A549 (cell line): Measurements from ENCODE around the gene C3orf20. TPM values are rescaled to one million over a fixed set of nuclear protein-coding genes. Genes with fewer than 3 reads are reported as not detected.

Experiments
- ATAC-seq, 2 experiments: fragments of 200-7000 bp in 1 of 2; fragments of >200 bp in 1 of 2; cut with Nextera tagmentation in 1 of 2; cut with Tn5 transposase in 1 of 2; 3 replicates each; pipeline versions ENCODE4 v1.8.0 to v1.9.1; 2018 to 2020; ENCODE audit warnings: mild to moderate bottlenecking in 1 of 2, moderate library complexity in 1 of 2
- CTCF ChIA-PET: fragments of 300-600 bp; sonication (Branson Sonifier 250); formaldehyde crosslinking; extraction: SDS; loops from one replicate; lab custom pipeline; 2021; ENCODE audit warnings: antibody characterized with exemption, inconsistent platforms; lab: Yijun Ruan, JAX
- POLR2A ChIA-PET: fragments of 350-600 bp; formaldehyde crosslinking; extraction: SDS; loops from one replicate; lab custom pipeline; 2021; ENCODE audit warnings: antibody characterized with exemption, inconsistent platforms; lab: Yijun Ruan, JAX
- DNase-seq, 2 experiments: peaks; one replicate each; pipeline versions ENCODE4 v3.0.0 to v3.0.0-alpha.2; 2011 to 2016; ENCODE audit warnings: low read depth in 1 of 2, low spot score in 1 of 2
- FAIRE-seq: peaks from 2 replicates; lab custom pipeline; 2011; peaks lifted over from hg19 to GRCh38; lab: Jason Lieb, UNC
- H3K27ac ChIP-seq, 2 experiments: fragments of >200 bp; sonication (Bioruptor Twin); formaldehyde crosslinking; 3 replicates each; pipeline ENCODE4 v1.5.1; 2016 to 2017
- H3K4me1 ChIP-seq: fragments of >200 bp; sonication (Bioruptor Twin); formaldehyde crosslinking; 3 replicates; pipeline ENCODE4 v1.6.1; 2016
- H3K4me2 ChIP-seq: fragments of >200 bp; sonication (Bioruptor Twin); formaldehyde crosslinking; 3 replicates; pipeline ENCODE4 v1.6.1; 2016
- H3K4me3 ChIP-seq: fragments of >200 bp; sonication (Bioruptor Twin); formaldehyde crosslinking; 3 replicates; pipeline ENCODE4 v1.5.1; 2016
- H3K9me3 ChIP-seq: fragments of >200 bp; sonication (Bioruptor Twin); formaldehyde crosslinking; 3 replicates; pipeline ENCODE4 v1.6.1; 2016
- CBX8 ChIP-seq: fragments of 200-600 bp; sonication (generic); IDR thresholded peaks from 2 replicates; pipeline ENCODE4 v1.6.1; 2016
- CHD2 ChIP-seq: fragments of 150-350 bp; IDR thresholded peaks from 2 replicates; pipeline ENCODE4 v1.6.1; 2014; ENCODE audit warnings: low read length; ENCODE audit not compliant: partially characterized antibody
- CHD4 ChIP-seq: fragments of 200-600 bp; sonication (generic); IDR thresholded peaks from 2 replicates; pipeline ENCODE4 v1.6.1; 2016; ENCODE audit warnings: antibody characterized with exemption, mild to moderate bottlenecking, borderline replicate concordance
- E2F6 ChIP-seq: IDR thresholded peaks from 2 replicates; pipeline ENCODE4 v1.6.1; 2012; ENCODE audit warnings: low read depth, borderline replicate concordance
- EHMT2 ChIP-seq: fragments of 200-600 bp; sonication (generic); IDR thresholded peaks from 2 replicates; pipeline ENCODE4 v1.6.1; 2016; ENCODE audit warnings: antibody characterized with exemption, low read depth, mild to moderate bottlenecking, moderate library complexity
- ELK1 ChIP-seq: fragments of 150-350 bp; IDR thresholded peaks from 2 replicates; pipeline ENCODE4 v1.6.1; 2014; ENCODE audit warnings: low read depth, mild to moderate bottlenecking, low read length
- EP300 ChIP-seq, 2 experiments: fragments of >200 bp; sonication (Bioruptor Twin); formaldehyde crosslinking; IDR thresholded peaks; 2 replicates in 1 of 2; 3 replicates in 1 of 2; pipeline ENCODE4 v1.6.1; 2016 to 2017
- ESRRA ChIP-seq: fragments of 150-350 bp; IDR thresholded peaks from 2 replicates; pipeline ENCODE4 v1.6.1; 2014; ENCODE audit warnings: mild to moderate bottlenecking, low read length, borderline replicate concordance
- FOXS1 ChIP-seq: fragments of 250-450 bp; sonication (Bioruptor Pico); IDR thresholded peaks from 2 replicates; pipeline ENCODE4 v1.5.0; 2020; ENCODE audit warnings: mild to moderate bottlenecking, moderate library complexity
- GATA3 ChIP-seq: IDR thresholded peaks from 2 replicates; pipeline ENCODE4 v1.6.1; 2012; ENCODE audit warnings: borderline replicate concordance
- HMGXB4 ChIP-seq: fragments of 250-450 bp; sonication (Bioruptor Pico); IDR thresholded peaks from 2 replicates; pipeline ENCODE4 v1.5.0; 2021; ENCODE audit warnings: mild to moderate bottlenecking, moderate library complexity, borderline replicate concordance
- HOXA7 ChIP-seq: fragments of 250-450 bp; sonication (Bioruptor Pico); IDR thresholded peaks from 2 replicates; pipeline ENCODE4 v1.5.0; 2020; ENCODE audit warnings: mild to moderate bottlenecking, moderate library complexity
- HOXB13 ChIP-seq: fragments of 250-450 bp; sonication (Bioruptor Pico); IDR thresholded peaks from 2 replicates; pipeline ENCODE4 v1.5.0; 2020; ENCODE audit warnings: low read depth, mild to moderate bottlenecking, moderate library complexity
- HOXB5 ChIP-seq: fragments of 250-450 bp; sonication (Bioruptor Pico); IDR thresholded peaks from 2 replicates; pipeline ENCODE4 v1.5.0; 2020; ENCODE audit warnings: mild to moderate bottlenecking, moderate library complexity
- JUNB ChIP-seq: fragments of >200 bp; sonication (Bioruptor Twin); formaldehyde crosslinking; IDR thresholded peaks from 2 replicates; pipeline ENCODE4 v1.6.1; 2016
- MAFK ChIP-seq: fragments of 450-650 bp; IDR thresholded peaks from 2 replicates; pipeline ENCODE4 v1.6.1; 2014; ENCODE audit not compliant: partially characterized antibody
- MYC ChIP-seq: IDR thresholded peaks from 2 replicates; pipeline ENCODE4 v1.6.1; 2012; ENCODE audit warnings: mild to moderate bottlenecking, inconsistent platforms, low read length, improper control_type of control experiment, borderline replicate concordance
- NFE2L2 ChIP-seq: fragments of 150-350 bp; conservative IDR thresholded peaks from 2 replicates; pipeline ENCODE4 v1.6.1; 2014; ENCODE audit warnings: low read length
- NPAS2 ChIP-seq: fragments of 250-450 bp; sonication (Bioruptor Pico); IDR thresholded peaks from 2 replicates; pipeline ENCODE4 v1.8.0; 2022; ENCODE audit warnings: mild to moderate bottlenecking, moderate library complexity, borderline replicate concordance
- NR3C1 ChIP-seq: fragments of >200 bp; sonication (Bioruptor Twin); formaldehyde crosslinking; IDR thresholded peaks from 3 replicates; pipeline ENCODE4 v1.6.1; 2017
- PHF8 ChIP-seq: fragments of 200-600 bp; sonication (generic); IDR thresholded peaks from 2 replicates; pipeline ENCODE4 v1.6.1; 2016; ENCODE audit warnings: low read depth, mild to moderate bottlenecking, antibody characterized with exemption, moderate library complexity, borderline replicate concordance
- POLR2AphosphoS2 ChIP-seq: conservative IDR thresholded peaks from 2 replicates; pipeline ENCODE4 v1.6.1; 2012; ENCODE audit warnings: low read length, improper control_type of control experiment, inconsistent platforms
- RAD21 ChIP-seq, 2 experiments: fragments of >200 bp in 1 of 2; sonication (Bioruptor Twin) in 1 of 2; formaldehyde crosslinking in 1 of 2; IDR thresholded peaks in 1 of 2; conservative IDR thresholded peaks in 1 of 2; 2 replicates in 1 of 2; 3 replicates in 1 of 2; pipeline ENCODE4 v1.6.1; 2012 to 2018; ENCODE audit warnings: inconsistent platforms in 1 of 2
- SMC3 ChIP-seq: fragments of >200 bp; sonication (Bioruptor Twin); formaldehyde crosslinking; IDR thresholded peaks from 3 replicates; pipeline ENCODE4 v1.6.1; 2018; ENCODE audit warnings: inconsistent platforms
- ZC3H11A ChIP-seq: fragments of 450-650 bp; IDR thresholded peaks from 2 replicates; pipeline ENCODE4 v1.6.1; 2014; ENCODE audit warnings: antibody characterized with exemption, mild to moderate bottlenecking
- ZNF302 ChIP-seq: fragments of 250-450 bp; sonication (Bioruptor Pico); IDR thresholded peaks from 2 replicates; pipeline ENCODE4 v1.9.0; 2021; ENCODE audit warnings: inconsistent platforms, mild to moderate bottlenecking, moderate library complexity
- WGBS: methylation state at CpG from one replicate; pipeline ENCODE4 v1.1.6; 2017; ENCODE audit errors: missing lambda C conversion rate; 5-methylcytosine and 5-hydroxymethylcytosine counted together
- polyA plus RNA-seq, 4 experiments: library from polyadenylated mRNA; depleted of rRNA in 3 of 4; stranded (reverse); fragments of >200 nt; fragmentation: RNase III in 1 of 4; extraction: RNeasy Plus Mini Kit Qiagen cat#74134 plus additional on column Dnase treatment in 1 of 4; gene quantifications; 2 replicates in 3 of 4; 3 replicates in 1 of 4; pipeline ENCODE4 v1.2.3, GENCODE V29; 2011 to 2017

C3orf20 gene
- polyA plus RNA-seq, 2 of the 4 experiments (the other 2 are of a cell fraction), result 0.05 TPM; not detected in 1

GRCh38 chr3:14818804-14819500, 144.0 kb downstream of the C3orf20 start, which contains the start of gene FGD5 (continued):
- TF ChIP-seq FOXS1 (CRISPR knock-in tag), result no peak
- TF ChIP-seq HOXA7, result no peak
- no peak for TF ChIP-seq POLR2AphosphoS2
- TF ChIP-seq SMC3, result no peak
- no peak for TF ChIP-seq ESRRA
- TF ChIP-seq CHD4, result no peak
- no peak for TF ChIP-seq CHD2
- TF ChIP-seq EP300 (IDR thresholded peaks at IDR 0.05), result no peak

GRCh38 chr3:14819671-14820070, 144.7 kb downstream of the C3orf20 start:
- Histone ChIP-seq H3K4me1 (no peaks in the 10 kb centered on the region), H3K4me3 (no peak overlapping the region), H3K9me3 (no peaks in the 10 kb centered on the region), H3K27ac (no peak overlapping the region), H3K4me2 (no peak overlapping the region)
- DNase-seq (no peak), FAIRE-seq (no peak), ATAC-seq (no peak)
- TF ChIP-seq HOXB13 (no peak), EHMT2 (no peak), MYC (no peak)
- 23% methylated on average over 10 of the region's 10 CpGs for WGBS
- CTCF ChIA-PET, result no interaction called here
- POLR2A ChIA-PET, result no interaction called here

- ChIA-PET POLR2A (no interaction called here), CTCF (interaction anchor here (1.2 kb wide), 1 partner anchor 29 kb away, joined by 3 read pairs; no protein-coding TSS in a partner anchor)
- no peak for DNase-seq
- ATAC-seq, result no peak
- Histone ChIP-seq H3K4me3 (no peak overlapping the region), H3K27ac (no peak overlapping the region)
- no peak for TF ChIP-seq NR3C1
- TF ChIP-seq PHF8, result no peak
- no peak for TF ChIP-seq HOXA7
- no peak for TF ChIP-seq CHD4
- TF ChIP-seq, all 56 proteins: peak for 0
- 39% methylated on average over 17 of the region's 17 CpGs for WGBS
- H3K9me3 ChIP-seq, result no peaks in the 10 kb centered on the region
- no peak for FAIRE-seq
- no peaks in the 10 kb centered on the region for H3K4me1 ChIP-seq
- H3K4me2 ChIP-seq, result no peak overlapping the region
Observed at GRCh38 chr3:14820156-14820555, 145.2 kb downstream of the C3orf20 start.

GRCh38 chr3:14821151-14821550, 146.2 kb downstream of the C3orf20 start:
- FAIRE-seq (no peak), ATAC-seq (no peak), DNase-seq (no peak)
- no peak overlapping the region for H3K4me2 ChIP-seq
- H3K4me3 ChIP-seq, result no peak overlapping the region
- POLR2A ChIA-PET, result no interaction called here
- H3K27ac ChIP-seq, result no peak overlapping the region
- no peaks in the 10 kb centered on the region for H3K4me1 ChIP-seq
- TF ChIP-seq RAD21 (conservative IDR thresholded peaks at IDR 0.05 in 1 of 2, IDR thresholded peaks at IDR 0.05 in 1 of 2) (no peak), ZNF302 (CRISPR knock-in tag) (no peak), FOXS1 (CRISPR knock-in tag) (no peak), E2F6 (no peak), HOXB13 (no peak), ZC3H11A (no peak), ELK1 (no peak), MAFK (no peak), MYC (no peak), PHF8 (no peak), CBX8 (no peak), GATA3 (no peak), NPAS2 (CRISPR knock-in tag) (no peak), JUNB (no peak), HMGXB4 (no peak), NFE2L2 (no peak), HOXB5 (CRISPR knock-in tag) (no peak)
- no peaks in the 10 kb centered on the region for H3K9me3 ChIP-seq
- CTCF ChIA-PET, result interaction anchor here (1.2 to 1.3 kb wide), 2 partner anchors 30 to 100 kb away, joined by 3 to 6 read pairs; no protein-coding TSS in a partner anchor
- 67% methylated on average over 16 of the region's 16 CpGs for WGBS
